GM04504 (cell line): ENCODE measurements around the gene SBF2.

ENCODE experiments used
- DNase-seq: peaks from one replicate; pipeline ENCODE4 v3.0.0-alpha.2; 2012; ENCODE audit warnings: low read depth

The SBF2 gene

DNA sequence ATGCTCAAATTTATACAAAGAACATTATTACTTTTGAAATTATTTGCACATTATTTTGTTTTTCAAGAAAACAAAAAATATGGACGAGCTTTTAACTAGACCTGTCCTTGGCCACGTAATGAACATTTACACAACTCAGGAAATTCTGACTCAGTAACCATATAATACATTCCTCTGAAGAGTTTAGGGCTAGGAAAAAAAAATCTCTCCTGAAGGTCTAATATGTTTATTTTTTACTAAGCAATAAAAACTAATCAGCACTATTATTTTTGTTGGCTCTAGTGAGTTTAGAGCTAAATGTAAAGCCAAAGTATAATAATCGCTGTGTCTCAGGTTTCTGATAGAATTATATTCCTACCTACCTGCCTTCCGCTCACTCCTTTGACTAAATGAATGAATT, 442.7 kb downstream of the SBF2 start:
- no peak for DNase-seq

DNA sequence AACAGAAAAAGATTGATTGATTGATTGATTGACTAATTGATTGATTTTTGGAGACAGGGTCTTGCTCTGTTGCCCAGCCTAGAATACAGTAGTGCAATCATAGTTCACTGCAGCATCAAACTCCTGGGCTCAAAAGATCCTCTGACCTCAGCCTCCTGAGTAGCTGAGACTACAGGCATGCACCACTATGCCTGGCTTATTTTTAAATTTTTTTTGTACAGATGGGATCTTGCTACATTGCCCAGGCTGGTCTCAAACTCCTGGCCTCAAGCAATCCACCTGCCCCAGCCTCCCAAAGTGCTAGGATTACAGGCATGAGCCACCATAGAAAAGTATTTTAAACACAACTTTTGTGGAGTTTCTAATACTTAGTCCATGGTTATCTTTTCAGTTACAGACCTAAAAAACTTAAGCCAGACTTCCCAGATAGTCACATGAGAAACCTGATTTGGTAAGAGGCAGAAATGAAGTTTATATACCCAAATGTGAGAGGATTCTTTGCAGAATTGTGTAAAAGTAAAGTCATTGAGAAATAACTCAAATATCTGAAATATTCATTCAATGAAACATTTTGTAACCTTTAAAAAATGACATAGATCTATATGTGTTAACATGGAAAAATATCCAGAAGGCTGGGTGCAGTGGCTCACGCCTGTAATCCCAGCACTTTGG, 443.7 kb downstream of the SBF2 start:
- DNase-seq = no peak

DNA sequence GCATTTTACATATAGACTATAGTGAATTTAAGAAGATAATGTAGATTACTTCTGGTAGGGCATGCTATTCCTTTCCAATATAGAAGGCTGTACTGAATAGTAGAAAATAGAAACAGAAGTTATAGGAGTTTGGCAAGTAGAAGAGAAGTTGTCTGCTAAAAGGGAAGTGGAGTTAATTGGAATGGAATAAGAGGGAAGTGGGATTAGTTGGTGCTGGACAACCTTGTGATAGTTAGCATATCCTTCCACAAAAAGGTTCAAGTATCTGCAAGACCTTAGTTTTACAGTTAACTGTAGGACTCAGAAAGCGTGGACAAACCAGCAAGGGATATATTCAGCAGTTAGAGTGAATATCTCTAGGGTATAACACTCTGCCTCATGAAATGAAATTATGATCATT, 444.6 kb downstream of the SBF2 start:
- DNase-seq = no peak

GRCh38 chr11:9847636-9848035, 446.4 kb downstream of the SBF2 start:
- no peak for DNase-seq

DNA sequence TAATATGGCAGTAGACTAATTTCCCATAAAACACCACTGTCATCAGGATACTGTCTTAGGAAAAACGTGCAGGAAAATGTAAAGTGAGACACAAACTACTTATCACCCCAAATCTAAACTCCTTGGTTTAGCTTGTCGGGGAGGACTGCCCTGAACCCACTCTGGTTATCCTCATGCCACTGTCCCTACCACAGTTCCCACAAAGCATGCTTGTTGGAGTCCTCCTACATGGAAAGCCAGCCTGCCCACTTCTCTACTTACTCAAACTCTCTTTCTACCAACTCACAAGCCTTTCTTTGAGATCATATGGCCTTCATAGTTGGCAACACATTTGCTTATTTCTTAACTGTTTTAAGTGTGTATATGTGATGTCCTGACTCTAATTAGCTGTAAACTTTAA, 451.1 kb downstream of the SBF2 start:
- no peak for DNase-seq

GRCh38 chr11:9840460-9841004, 453.5 kb downstream of the SBF2 start:
- DNase-seq = no peak

- DNase-seq = no peak
Observed at GRCh38 chr11:9839550-9839949, 454.5 kb downstream of the SBF2 start.

- no peak for DNase-seq
Observed at GRCh38 chr11:9838961-9839360, 455.1 kb downstream of the SBF2 start.

DNA sequence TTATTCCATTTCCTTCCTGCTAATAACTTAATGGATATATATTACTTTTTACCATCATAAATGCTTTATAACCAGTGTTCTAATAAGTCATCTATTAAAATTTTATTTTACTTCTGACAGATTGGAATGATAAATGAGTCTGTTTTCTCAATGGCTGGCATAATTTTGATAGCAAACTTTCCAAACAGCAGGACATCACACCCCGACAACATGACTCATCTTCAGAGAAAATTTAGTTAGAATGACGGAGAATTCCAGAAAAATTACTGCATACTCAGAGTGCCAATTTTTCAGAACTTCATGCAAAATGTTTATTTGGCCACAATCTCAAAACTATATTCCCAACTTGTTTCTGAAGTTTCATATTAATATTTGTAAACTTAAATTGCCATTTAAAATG, 455.8 kb downstream of the SBF2 start:
- no peak for DNase-seq

- DNase-seq = no peak
Observed at GRCh38 chr11:9834291-9834690, 459.7 kb downstream of the SBF2 start.

DNA sequence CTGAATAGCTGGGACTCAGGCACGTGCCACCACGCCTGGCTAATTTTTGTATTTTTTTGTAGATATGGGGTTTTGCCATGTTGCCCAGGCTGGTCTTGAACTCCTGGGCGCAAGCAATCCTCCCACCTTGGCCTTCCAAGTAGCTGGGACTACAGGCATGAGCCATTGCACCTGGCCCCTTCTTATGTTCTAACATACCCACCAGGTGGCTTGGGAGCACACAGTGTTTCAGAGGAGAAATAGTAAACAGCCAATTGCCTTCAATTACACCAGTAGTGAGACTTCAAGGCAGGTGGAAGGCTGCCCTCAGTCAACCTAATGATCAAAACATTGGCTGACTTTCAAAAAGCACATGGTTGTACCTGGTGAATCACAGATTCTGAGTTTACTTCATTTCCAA, 462.9 kb downstream of the SBF2 start:
- no peak for DNase-seq

DNA sequence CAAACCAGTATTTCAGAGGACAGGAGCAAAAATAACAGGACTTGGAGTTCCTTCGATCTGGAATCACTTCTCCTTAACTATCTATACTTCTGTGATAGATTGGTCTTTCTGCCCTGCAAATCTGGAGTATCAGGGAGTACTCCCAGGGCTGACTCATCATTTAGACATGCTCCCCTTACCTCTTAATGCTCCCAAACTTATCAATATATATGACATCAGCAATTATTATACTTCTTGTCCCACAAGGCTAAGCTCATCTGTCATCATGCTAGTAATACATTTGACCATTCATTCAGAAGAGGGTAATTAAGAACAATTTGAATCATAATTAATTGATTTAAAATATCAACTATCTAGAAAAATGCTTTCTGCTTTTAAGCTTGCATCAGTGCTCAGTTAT, 466.3 kb downstream of the SBF2 start:
- DNase-seq = no peak

DNA sequence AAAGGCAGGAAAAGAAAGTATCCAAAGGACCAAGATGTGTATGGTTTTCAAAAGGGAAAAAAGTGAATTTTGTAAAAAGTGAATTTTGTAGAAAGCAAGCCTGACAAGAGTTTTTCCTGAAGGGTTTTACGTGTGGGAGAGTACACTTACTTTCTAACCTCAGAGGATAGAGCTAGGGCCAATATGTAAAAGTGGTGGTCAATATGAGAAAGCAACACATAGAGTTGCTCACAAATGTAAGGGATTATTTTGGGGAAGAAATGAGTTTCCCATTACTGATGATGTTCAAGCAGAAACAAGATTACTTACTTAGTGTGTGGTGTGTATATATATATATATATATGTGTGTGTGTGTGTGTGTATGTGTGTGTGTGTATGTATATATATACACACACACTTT, 467.6 kb downstream of the SBF2 start:
- no peak for DNase-seq

DNA sequence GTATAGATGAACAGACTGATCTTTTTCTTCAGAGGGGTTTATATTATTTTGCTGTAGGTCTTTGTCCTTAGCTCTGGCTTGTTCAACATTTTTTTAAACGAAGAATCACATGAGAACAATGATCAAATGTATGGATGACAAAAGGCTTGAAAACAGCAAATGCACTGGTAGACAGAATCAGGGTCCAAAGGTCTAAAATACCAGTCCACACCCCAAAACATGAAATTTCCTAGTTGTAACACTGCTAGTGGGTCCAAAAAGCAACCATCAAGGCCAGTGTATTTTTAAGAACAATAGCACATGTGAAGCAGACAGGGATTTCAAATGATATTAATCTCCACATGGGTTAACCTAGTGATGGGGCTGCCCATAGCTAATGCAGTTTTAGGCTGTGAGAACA, 468.1 kb downstream of the SBF2 start:
- DNase-seq = no peak

DNA sequence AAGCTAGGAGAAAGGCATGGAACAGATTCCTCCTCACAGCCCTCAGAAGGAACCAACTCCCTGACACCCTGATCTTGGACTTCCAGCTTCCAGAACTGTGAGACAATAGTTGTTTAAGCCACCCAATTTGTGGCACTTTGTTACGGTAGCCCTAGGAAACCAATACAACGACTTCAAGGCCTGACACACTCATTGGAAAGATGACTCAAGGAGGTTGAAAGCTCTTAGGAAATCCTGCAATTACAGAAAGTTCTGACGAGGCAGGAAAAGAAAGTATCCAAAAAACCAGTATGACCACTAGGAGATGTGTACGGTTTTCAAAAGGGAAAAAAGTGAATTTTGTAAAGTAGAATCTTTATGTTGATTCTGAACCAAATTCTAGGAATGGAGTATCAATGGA, 468.7 kb downstream of the SBF2 start:
- peak; percentile 61 for DNase-seq

- DNase-seq = no peak
Observed at GRCh38 chr11:9823887-9824385, 470.1 kb downstream of the SBF2 start.

DNA sequence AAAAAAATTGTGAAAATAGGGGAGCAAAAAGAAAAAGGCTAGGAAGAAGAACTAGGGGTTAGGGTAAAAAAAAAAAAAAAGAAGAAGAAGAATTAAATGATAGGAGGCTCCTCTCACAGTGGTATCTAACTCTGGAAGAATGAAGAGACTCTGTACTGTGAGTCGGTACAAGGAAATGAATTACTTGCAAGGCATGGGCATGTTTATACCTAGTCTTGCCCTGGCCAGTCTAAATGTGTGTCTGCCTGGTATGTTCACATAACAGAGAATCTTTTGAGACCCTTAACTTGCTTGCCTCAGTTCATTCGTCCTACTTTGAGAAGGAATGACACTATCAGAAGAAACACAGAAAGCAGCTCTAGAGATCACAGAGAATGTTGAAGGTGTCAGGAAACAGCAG, 470.6 kb downstream of the SBF2 start:
- DNase-seq = no peak

DNA sequence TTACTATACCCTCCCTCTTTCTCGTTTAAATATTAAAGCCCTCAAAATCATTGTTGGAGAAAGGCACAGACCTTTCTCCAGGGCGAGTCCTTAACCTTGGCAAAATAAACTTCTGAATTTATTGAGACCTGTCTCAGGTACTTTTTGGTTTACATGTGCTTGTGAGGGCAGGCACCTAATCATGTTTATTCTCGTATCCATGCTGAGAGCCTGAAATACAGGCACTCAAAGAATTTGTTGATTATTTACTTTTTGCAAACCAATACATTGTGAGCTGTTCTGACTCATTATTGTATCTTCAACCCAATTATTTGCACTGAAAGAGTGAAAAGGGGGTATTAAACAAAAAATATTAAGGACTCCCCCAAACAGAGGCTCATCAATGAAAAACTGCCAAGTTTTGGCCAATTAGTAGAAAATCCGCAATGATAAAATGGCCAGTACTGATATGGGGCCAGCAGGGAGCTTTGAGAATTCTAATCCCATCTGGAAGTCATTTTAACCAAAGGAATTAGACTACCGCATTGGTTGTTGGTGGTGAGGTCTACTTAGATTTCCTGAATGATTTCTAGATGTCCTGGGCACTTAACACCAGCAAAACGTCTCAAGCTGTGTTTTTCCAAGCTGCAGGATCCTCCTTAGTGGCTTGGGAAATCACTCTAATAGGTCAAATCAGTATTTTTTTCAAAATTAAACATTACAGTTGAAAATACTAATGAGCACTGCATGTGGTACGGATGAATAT, 472.8 kb downstream of the SBF2 start:
- peak; percentile 71 for DNase-seq

DNA sequence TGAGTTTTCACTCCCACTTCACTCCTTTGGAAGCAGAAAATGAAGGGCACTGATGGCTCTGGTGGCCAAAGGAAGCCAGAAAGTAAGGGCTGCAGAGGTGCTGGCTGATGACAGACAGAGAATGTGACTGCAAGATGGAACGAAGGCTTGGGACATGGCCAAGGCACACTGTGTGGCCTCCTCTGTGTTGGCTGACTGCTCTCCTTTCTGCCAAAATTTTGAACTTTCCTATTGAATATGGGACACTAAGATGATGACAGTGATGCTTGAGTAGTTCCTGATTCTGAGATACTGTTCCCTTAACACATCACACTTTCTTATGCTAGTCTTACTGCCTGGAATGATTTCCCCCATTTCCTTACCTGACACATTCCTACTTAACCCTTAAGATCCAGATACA, 473.8 kb downstream of the SBF2 start:
- no peak for DNase-seq

DNA sequence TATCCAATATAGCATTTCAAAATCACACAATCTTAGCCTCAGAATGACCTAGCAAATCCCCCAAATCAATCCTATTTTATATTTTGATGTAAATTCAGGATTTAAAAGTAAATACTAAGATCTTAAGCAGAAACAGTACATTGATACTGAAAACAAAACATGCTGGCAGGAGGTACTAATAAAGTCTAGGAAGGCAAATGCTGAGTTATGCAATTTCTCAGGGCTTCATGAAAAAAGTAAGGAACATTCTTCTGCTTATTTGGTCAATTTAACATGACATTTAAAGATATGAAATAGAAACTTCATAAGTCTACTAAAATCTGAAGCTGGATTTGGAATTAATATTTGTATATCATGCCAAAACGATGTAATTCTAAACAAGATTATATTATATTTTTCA, 476.8 kb downstream of the SBF2 start:
- no peak for DNase-seq

GRCh38 chr11:9815486-9816136, 478.4 kb downstream of the SBF2 start:
- DNase-seq = peak; percentile 68

- DNase-seq = no peak
Observed at GRCh38 chr11:9814108-9814507, 479.9 kb downstream of the SBF2 start.

- no peak for DNase-seq
Observed at GRCh38 chr11:9808943-9809342, 485.1 kb downstream of the SBF2 start.
